HEK293T (cell line): Measurements from ENCODE around the gene LCT.

Source experiments
- ARNT ChIP-seq: fragments of 450-650 bp; IDR thresholded peaks from 2 replicates; pipeline ENCODE4 v1.6.1; 2017; ENCODE audit warnings: mild to moderate bottlenecking
- BHLHE40 ChIP-seq: fragments of 450-650 bp; IDR thresholded peaks from 2 replicates; pipeline ENCODE4 v1.6.1; 2016; ENCODE audit warnings: mild to moderate bottlenecking, moderate library complexity, borderline replicate concordance
- ELF4 ChIP-seq: fragments of 450-650 bp; IDR thresholded peaks from 2 replicates; pipeline ENCODE4 v1.6.1; 2017; ENCODE audit warnings: antibody characterized with exemption
- FOXM1 ChIP-seq: fragments of 450-650 bp; IDR thresholded peaks from 2 replicates; pipeline ENCODE4 v1.6.1; 2017; ENCODE audit warnings: mild to moderate bottlenecking, borderline replicate concordance
- LEF1 ChIP-seq: fragments of 450-650 bp; IDR thresholded peaks from 2 replicates; pipeline ENCODE4 v1.6.1; 2017; ENCODE audit warnings: mild to moderate bottlenecking, borderline replicate concordance
- NFRKB ChIP-seq: fragments of 450-650 bp; IDR thresholded peaks from 2 replicates; pipeline ENCODE4 v1.6.1; 2016; ENCODE audit warnings: mild to moderate bottlenecking, moderate library complexity
- SP1 ChIP-seq: fragments of 450-650 bp; IDR thresholded peaks from 2 replicates; pipeline ENCODE4 v1.6.1; 2017
- SUZ12 ChIP-seq: fragments of 450-650 bp; IDR thresholded peaks from 2 replicates; pipeline ENCODE4 v1.6.1; 2016; ENCODE audit warnings: mild to moderate bottlenecking

GRCh38 chr2:135870571-135870970, 33.6 kb upstream of the LCT start:
- TF ChIP-seq LEF1 (no peak), FOXM1 (no peak), SUZ12 (no peak), NFRKB (no peak), BHLHE40 (no peak), ARNT (no peak), ELF4 (no peak), SP1 (no peak)
